Activated T-cell treated with anti-CD3 and anti-CD28 coated beads for 4 hours (primary cell): ENCODE measurements around the gene PRKN.

Source experiments
- DNase-seq: peaks from one replicate; pipeline ENCODE4 v3.0.0-alpha.2; 2020

Gene PRKN

GRCh38 chr6:162271922-162272321, 455.6 kb downstream of the PRKN start:
- no peak for DNase-seq

GRCh38 chr6:162270966-162271365, 456.6 kb downstream of the PRKN start:
- DNase-seq = no peak

- DNase-seq = no peak
Measured at GRCh38 chr6:162267641-162268040, 459.9 kb downstream of the PRKN start.

GRCh38 chr6:162267126-162267525, 460.4 kb downstream of the PRKN start:
- DNase-seq = no peak

GRCh38 chr6:162264581-162264980, 463.0 kb downstream of the PRKN start:
- no peak for DNase-seq

GRCh38 chr6:162262466-162263196, 464.9 kb downstream of the PRKN start:
- no peak for DNase-seq

- DNase-seq = no peak
Measured at GRCh38 chr6:162261598-162261997, 466.0 kb downstream of the PRKN start.

GRCh38 chr6:162260027-162260426, 467.5 kb downstream of the PRKN start:
- no peak for DNase-seq

- DNase-seq = no peak
Measured at GRCh38 chr6:162258647-162259046, 468.9 kb downstream of the PRKN start.

GRCh38 chr6:162256361-162256760, 471.2 kb downstream of the PRKN start:
- DNase-seq = no peak

GRCh38 chr6:162251257-162251656, 476.3 kb downstream of the PRKN start:
- DNase-seq = no peak

GRCh38 chr6:162249907-162250642, 477.5 kb downstream of the PRKN start:
- DNase-seq = no peak

- DNase-seq = no peak
Measured at GRCh38 chr6:162245830-162246420, 481.6 kb downstream of the PRKN start.

- no peak for DNase-seq
Measured at GRCh38 chr6:162244031-162244430, 483.5 kb downstream of the PRKN start.

GRCh38 chr6:162242915-162243314, 484.7 kb downstream of the PRKN start:
- DNase-seq = no peak

GRCh38 chr6:162239330-162239729, 488.2 kb downstream of the PRKN start:
- DNase-seq = no peak

- DNase-seq = no peak
Measured at GRCh38 chr6:162238675-162239074, 488.9 kb downstream of the PRKN start.

- DNase-seq = no peak
Measured at GRCh38 chr6:162237331-162237730, 490.2 kb downstream of the PRKN start.

GRCh38 chr6:162234631-162235030, 492.9 kb downstream of the PRKN start:
- DNase-seq = no peak

- DNase-seq = no peak
Measured at GRCh38 chr6:162230147-162230752, 497.3 kb downstream of the PRKN start.

- DNase-seq = no peak
Measured at GRCh38 chr6:162229093-162229492, 498.5 kb downstream of the PRKN start.

- DNase-seq = no peak
Measured at GRCh38 chr6:162226803-162227202, 500.8 kb downstream of the PRKN start.

GRCh38 chr6:162222521-162222920, 505.0 kb downstream of the PRKN start:
- DNase-seq = no peak

GRCh38 chr6:162220876-162221275, 506.7 kb downstream of the PRKN start:
- DNase-seq = no peak
